Pancreas (tissue), 10 donors: ENCODE data around the gene PCARE. TPM values are rescaled to one million over a fixed set of nuclear protein-coding genes. Genes with fewer than 3 reads are reported as not detected.
"Not testable (repeated sequence)": the region's sequence is repeated elsewhere in the genome, so short reads cannot be mapped to it uniquely, and the experiment has no call there.

Experiments used
- ATAC-seq, 4 donors: fragments of 200-7000 bp; cut with Tn5 transposase; one replicate each; pipeline versions ENCODE4 v1.8.0 to v1.9.1; 2020; ENCODE audit warnings: mild to moderate bottlenecking in 4 of 4, moderate library complexity in 4 of 4
- DNase-seq, 6 donors: peaks; one replicate each; pipeline ENCODE4 v3.0.0-alpha.2; 2020
- FAIRE-seq: peaks from 2 replicates; lab custom pipeline; 2012; peaks lifted over from hg19 to GRCh38; lab: Jason Lieb, UNC
- H3K27ac ChIP-seq, 4 donors: fragments of 200-600 bp; sonication (generic); 1 replicate in 3 of 4; 2 replicates in 1 of 4; pipeline versions ENCODE4 v1.5.0 to v1.8.0; 2020
- H3K27me3 ChIP-seq, 4 donors: fragments of 200-600 bp; one replicate each; pipeline ENCODE4 v1.8.0; 2021
- H3K36me3 ChIP-seq, 3 donors: fragments of 200-600 bp; sonication (generic) in 1 of 3; one replicate each; pipeline versions ENCODE4 v1.5.0 to v1.8.0; 2020 to 2021
- H3K4me1 ChIP-seq, 3 donors: fragments of 200-600 bp; one replicate each; pipeline ENCODE4 v1.8.0; 2021
- H3K4me3 ChIP-seq, 4 donors: fragments of 200-600 bp; sonication (generic) in 2 of 4; one replicate each; pipeline versions ENCODE4 v1.5.0 to v1.8.0; 2020 to 2021
- H3K9me3 ChIP-seq, 4 donors: fragments of 200-600 bp; one replicate each; pipeline ENCODE4 v1.8.0; 2021
- CTCF ChIP-seq, 4 donors: fragments of 200-600 bp; sonication (generic) in 3 of 4; IDR thresholded peaks; one replicate each; pipeline versions ENCODE4 v1.5.0 to v1.8.0; 2021; ENCODE audit warnings: antibody characterized with exemption in 4 of 4
- WGBS, 2 donors: extraction: QIAGEN DNeasy Blood & Tissue Kit; methylation state at CpG; one replicate each; pipeline ENCODE4 v1.1.7; 2013; 5-methylcytosine and 5-hydroxymethylcytosine counted together
- intact Hi-C, 3 donors: fragments of 100-400 bp; cut with DNase I; formaldehyde crosslinking; loops; one replicate each; pipeline versions ENCODE4 v1.11.1 to v1.14.2; 2022
- polyA plus RNA-seq, 2 donors: library from polyadenylated mRNA; stranded (reverse); fragments of 200-250 nt; gene quantifications; one replicate each; pipeline ENCODE4 v1.2.3, GENCODE V29; 2013
- total RNA-seq, 6 donors: library from RNA; stranded (reverse); fragmentation: NEBNext Ultra II Directional in 4 of 6; extraction: Animal tissue kit (Norgen Biotek cat#: 25700) in 4 of 6; gene quantifications; one replicate each; pipeline versions ENCODE4 v1.2.1 to v1.2.4, GENCODE V29; 2021 to 2023
- donor health status: healthy with polysubstance abuse.
- donor health status: DM: no; HTN: no; CAD: no; lungs with moderate emphysema.
- donor health status: DM: no; HTN: no; CAD: no.
- donor health status: control.
- donor health status: control.
- donor health status: Bipolar disorder and iron deficiency.
- donor health status: DM: yes; HTN: yes; CAD: no.
- donor health status: DM: no; HTN: no; CAD: no.
- donor health status: DM: no; HTN: no; CAD: no.
- donor health status: DM: yes; HTN: yes; CAD: no.

The PCARE gene
- total and polyA plus RNA-seq, 8 donors = 0.03 to 0.05 (median 0.04) TPM; not detected in 5

GRCh38 chr2:29108225-29108624 is 33.9 kb upstream of the PCARE start:
- FAIRE-seq = no peak
- Histone ChIP-seq H3K4me1 (no peaks in the 10 kb centered on the region), H3K27me3 (no peaks in the 10 kb centered on the region), H3K36me3 (no peaks in the 10 kb centered on the region), H3K4me3 (no peak overlapping the region), H3K9me3 (no peaks in the 10 kb centered on the region), H3K27ac (no peak overlapping the region)
- no peak for TF ChIP-seq CTCF (IDR thresholded peaks at IDR 0.05)
- peak in 3 of 4 donors; percentile 30 to 58 (median 55) for ATAC-seq
- intact Hi-C loops = no loop called here
- no peak for DNase-seq
- 71 to 73% methylated on average over 8 of the region's 8 CpGs for WGBS, 2 donors

GRCh38 chr2:29107547-29107946 is 33.2 kb upstream of the PCARE start:
- H3K36me3 ChIP-seq, DNase-seq, intact Hi-C loops, H3K9me3 ChIP-seq, H3K4me3 ChIP-seq, H3K27ac ChIP-seq, H3K4me1 ChIP-seq, ATAC-seq, H3K27me3 ChIP-seq, FAIRE-seq: not testable (repeated sequence)
- WGBS, 2 donors = 87 to 89% methylated on average over 3 of the region's 3 CpGs

- H3K27ac ChIP-seq = no peak overlapping the region
- H3K27me3 ChIP-seq = no peaks in the 10 kb centered on the region
- no peak for FAIRE-seq
- H3K4me1 ChIP-seq = no peaks in the 10 kb centered on the region
- H3K9me3 ChIP-seq = no peaks in the 10 kb centered on the region
- TF ChIP-seq CTCF (IDR thresholded peaks at IDR 0.05) = no peak
- ATAC-seq = peak in 3 of 4 donors; percentile 9 to 51 (median 42)
- no peaks in the 10 kb centered on the region for H3K36me3 ChIP-seq
- WGBS, 2 donors = 60 to 68% methylated on average over 2 of the region's 2 CpGs
- no peak overlapping the region for H3K4me3 ChIP-seq
- intact Hi-C loops = no loop called here
- DNase-seq = no peak
Observed at GRCh38 chr2:29106980-29107388, 32.7 kb upstream of the PCARE start.

GRCh38 chr2:29106256-29106655 is 31.9 kb upstream of the PCARE start:
- DNase-seq (no peak), ATAC-seq (no peak), FAIRE-seq (no peak)
- Histone ChIP-seq H3K36me3 (no peaks in the 10 kb centered on the region), H3K4me3 (no peak overlapping the region), H3K9me3 (no peaks in the 10 kb centered on the region), H3K27me3 (no peaks in the 10 kb centered on the region), H3K4me1 (no peaks in the 10 kb centered on the region), H3K27ac (no peak overlapping the region)
- 81 to 92% methylated on average over 3 of the region's 3 CpGs for WGBS, 2 donors
- TF ChIP-seq CTCF (IDR thresholded peaks at IDR 0.05) = no peak
- intact Hi-C loops = no loop called here

GRCh38 chr2:29105375-29105774 is 31.1 kb upstream of the PCARE start:
- DNase-seq (no peak), FAIRE-seq (no peak), ATAC-seq (peak in 2 of 4 donors; percentile 31 to 64)
- H3K4me1 ChIP-seq = no peaks in the 10 kb centered on the region
- no peak overlapping the region for H3K4me3 ChIP-seq
- no peaks in the 10 kb centered on the region for H3K27me3 ChIP-seq
- TF ChIP-seq CTCF (IDR thresholded peaks at IDR 0.05) = no peak
- 50 to 51% methylated on average over 2 of the region's 2 CpGs for WGBS, 2 donors
- no peaks in the 10 kb centered on the region for H3K9me3 ChIP-seq
- intact Hi-C loops = no loop called here
- no peaks in the 10 kb centered on the region for H3K36me3 ChIP-seq
- no peak overlapping the region for H3K27ac ChIP-seq
